ENCODE data around the gene SLC9C2.
"Not testable (repeated sequence)": the region's sequence is repeated elsewhere in the genome, so short reads cannot be mapped to it uniquely, and the experiment has no call there.

Gene SLC9C2

DNA sequence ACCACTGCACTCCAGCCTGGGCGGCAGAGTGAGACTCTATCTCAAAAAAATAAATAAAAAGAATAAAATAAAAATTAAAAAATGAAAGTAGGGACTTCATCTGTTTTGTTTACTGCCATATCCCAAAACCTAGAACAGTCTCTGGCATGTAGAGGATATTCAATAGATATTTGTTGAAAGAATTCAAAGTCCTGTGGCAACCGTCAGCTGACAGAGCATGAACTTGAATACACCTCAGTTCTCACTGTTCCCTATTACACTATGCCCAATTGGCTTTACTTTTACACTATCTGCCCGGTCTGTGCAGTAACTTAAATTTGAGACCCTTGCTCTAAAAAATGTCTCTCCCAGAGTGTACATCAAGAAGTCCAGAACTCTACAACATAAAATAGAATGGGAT, 79.5 kb downstream of the SLC9C2 start:
- no peak for DNase-seq

DNA sequence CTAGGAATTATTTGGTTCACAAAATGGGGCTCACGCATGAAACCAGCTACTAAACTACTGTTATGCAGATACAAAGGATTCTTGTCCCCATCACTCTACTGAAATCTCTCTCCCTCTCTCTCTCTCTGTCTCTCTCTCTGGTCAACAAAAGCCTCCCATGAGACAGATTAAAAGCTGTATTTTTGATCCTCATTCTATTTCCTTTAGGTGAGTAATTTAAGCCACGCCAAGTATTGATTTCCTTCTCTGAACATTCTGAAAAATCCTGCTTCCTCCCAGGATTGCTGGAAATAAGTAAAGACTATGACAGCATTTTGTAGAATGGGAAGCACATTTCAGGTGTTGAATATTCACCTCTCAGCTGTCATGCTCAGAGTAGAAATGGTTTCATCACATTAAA, 82.1 kb downstream of the SLC9C2 start:
- DNase-seq: no peak

DNA sequence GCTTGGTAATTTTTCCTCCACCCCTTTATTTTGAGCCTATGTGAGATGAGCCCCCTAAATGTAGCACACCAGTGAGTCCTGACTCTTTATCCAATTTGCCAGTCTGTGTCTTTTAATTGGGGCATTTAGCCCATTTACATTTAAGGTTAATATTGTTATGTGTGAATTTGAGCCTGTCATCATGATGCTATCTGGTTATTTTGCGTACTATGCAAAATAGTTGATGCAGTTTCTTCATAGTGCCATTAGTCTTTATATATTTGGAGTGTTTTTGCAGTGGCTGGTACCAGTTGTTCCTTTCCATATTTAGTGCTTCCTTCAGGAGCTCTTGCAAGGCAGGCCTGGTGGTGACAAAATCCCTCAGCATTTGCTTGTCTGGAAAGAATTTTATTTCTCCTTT, 88.4 kb downstream of the SLC9C2 start:
- not testable (repeated sequence) for DNase-seq

DNA sequence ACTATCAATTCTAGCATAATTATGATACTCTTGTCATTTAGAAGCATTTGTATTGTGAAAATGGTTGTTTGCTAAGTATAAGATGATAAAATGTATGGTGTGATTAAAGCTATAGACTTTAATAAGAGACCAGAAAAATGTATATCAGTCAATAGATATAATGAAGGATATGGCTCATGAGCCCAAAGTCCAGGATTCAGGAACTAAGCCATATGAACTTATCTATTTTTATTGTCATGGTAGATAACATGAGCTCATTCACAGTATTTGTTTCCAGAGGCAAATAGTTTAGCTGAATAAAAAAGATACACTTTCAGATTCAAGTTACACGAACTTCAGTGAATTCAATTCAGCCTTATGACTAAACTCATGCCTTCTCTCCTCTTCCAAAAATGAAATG, 93.1 kb downstream of the SLC9C2 start:
- DNase-seq: no peak

DNA sequence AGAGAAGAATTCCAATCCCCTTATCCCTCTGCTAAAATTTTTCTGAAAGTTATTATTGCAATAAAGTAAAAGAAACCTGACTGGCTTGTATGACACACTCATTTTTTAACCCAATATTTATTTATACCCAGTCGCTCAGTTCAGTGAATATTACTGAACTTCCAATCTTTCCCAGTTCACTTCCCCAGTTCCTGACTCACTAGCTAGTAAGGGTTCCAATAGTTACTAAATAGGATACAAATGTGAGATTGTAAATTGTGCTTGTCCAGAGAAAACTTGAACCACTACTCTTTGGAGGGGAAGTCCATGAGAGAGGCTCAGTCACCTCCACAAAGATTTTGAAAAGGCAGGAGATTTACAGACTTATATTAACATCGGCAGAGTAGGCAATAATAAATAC, 94.3 kb downstream of the SLC9C2 start:
- DNase-seq: no peak

DNA sequence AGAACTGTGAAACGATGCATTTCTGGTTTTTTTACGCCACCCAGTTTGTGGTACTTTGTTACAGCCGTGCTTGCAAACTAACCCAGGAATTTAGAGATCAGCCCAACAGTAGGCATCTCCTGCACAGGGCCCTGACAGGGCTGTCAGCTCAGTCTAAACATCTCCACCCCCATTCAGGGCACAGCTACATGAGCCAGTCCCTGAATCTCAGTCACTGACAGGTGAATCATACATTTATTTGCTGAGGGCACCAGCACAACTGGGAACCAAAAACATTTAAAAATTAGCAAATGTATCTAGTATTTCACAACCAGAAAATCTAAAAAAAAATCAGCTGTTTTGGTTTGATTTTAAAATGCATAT, 95.0 kb downstream of the SLC9C2 start:
- DNase-seq: no peak

DNA sequence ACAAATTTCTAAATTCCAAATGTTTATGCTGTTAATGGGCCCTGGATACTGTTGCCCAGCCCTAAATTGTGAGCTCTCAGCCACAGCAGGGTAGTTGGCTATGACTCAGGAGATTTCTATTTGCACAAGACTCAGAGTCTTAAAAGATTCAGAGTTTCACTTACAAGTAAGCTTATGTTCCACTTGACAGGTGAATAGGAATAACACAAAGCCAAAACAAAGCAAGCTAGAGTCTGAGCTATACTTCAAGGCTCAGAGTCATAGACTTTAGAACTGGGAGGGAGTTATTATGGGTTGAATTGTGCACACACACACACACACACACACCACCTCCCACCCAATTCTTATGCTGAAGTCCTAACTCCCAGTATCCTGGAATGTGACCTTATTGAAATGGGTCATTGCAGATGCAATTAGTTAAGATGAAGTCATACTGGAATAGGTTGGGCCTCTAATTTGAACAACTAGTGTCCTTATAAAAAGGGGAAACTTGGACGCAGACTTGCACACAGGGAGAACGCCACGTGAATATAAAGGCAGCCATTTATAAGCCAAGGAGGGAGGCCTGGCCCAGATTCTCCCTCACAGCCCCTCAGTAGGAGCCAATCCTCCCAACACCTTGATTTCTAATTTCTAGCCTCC, 95.5 kb downstream of the SLC9C2 start:
- no peak for DNase-seq

DNA sequence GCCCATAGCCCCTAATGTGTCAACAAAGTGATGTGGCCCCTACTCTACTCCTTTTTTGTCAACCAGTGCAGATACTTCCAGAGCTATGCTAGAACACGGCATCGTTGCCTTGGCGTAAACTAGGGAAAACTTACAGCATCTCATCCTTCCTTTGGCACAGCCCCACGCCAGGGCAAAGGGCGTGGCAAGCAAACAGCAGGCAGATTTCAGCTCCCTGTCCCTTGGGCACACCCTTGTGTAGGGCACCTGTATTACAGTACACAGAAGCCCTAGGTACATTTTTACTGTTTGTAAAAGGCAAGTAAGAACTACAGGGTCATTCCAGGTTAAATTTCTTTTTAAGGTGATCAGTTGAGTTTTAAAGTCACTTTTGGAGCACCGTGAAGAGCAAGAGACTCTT, 96.4 kb downstream of the SLC9C2 start:
- no peak for DNase-seq

DNA sequence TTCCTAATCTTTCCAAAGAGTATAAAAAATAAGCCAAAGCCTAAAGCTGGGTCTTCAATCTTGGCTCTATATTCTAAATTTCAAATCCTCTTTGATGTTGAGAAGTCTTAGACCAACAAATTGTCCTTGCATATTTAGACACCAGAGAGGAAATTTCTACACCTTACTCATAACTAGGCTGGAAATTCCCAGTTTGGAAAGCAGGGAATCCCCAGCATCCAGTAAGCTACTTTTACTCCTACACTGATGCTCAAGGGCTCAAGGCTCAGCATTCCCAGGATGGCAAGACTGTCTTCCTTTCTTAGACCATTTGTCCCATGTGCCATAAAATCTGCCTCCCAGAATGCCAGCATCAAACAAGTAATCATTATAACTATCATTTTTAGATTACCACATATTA, 97.5 kb downstream of the SLC9C2 start:
- DNase-seq: no peak

DNA sequence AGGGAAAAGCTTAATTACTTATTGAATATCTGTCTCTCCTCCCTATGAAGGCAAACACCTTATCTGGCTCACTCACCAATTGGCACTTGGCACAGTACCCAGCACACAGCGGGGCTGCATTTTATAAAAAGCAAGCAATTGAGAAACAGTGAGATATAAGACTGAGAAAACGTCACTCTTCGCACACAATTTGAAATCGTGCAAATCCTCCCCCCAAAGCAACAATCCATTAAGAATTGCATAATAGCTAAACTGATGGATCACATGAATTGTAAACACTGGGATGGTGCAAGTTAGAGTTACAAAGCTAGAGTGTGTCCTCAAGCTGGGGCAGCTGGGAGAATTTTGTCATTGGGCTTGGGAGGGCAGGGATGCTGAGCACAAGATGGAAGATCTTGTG, 98.6 kb downstream of the SLC9C2 start:
- no peak for DNase-seq

DNA sequence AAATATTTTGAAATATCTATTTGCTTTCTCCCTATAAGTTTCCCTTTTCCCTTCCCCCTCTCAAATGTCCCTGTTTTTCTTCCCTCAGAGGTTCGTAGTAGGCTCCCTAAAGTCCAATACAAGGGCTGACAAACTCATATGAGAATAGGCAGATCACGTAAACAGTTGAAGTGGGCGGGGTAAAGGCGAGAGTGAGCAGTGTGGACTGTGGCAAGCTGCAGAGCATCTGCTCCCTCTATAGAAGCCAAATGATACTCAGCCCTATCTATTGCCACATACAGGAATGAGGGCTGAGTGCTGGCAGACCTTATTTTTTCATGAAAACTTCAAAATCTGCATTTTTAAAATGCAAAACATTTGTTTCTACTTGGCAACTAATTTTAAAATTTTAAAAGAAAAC, 99.5 kb downstream of the SLC9C2 start:
- DNase-seq: no peak

DNA sequence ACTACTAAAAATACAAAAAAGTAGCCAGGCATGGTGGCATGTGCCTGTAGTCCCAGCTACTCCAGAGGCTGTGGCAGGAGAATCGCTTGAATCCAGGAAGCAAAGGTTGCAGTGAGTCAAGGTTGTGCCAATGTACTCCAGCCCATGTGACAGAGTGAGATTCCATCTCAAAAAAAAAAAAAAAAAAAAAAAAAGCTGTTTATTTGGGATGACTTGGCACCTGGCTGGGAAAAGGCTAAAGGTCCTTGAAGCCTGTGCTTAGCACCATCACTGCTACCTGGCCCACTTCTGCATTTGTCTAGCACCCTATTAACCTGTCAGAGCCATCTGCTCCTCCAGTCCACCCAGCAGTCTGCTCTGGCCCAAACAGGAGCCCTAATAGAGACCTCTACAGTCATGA, 100.8 kb downstream of the SLC9C2 start:
- no peak for DNase-seq

DNA sequence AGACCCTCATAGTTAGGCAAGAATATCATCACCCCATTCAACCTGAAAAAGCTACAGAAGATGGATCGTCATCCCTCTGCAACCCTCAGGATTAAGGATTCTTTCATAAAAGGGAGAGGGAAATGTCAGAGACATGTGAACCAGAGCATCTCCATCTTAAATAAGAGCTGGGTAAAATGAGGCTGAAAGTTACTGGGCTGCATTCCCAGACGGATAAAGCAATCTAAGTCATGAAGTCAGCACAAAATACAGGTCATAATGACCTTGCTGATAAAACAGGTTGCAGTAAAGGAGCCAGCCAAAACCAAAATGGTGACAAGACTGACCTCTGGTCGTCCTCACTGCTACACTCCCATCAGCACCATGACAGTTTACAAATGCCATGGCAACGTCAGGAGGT, 103.1 kb downstream of the SLC9C2 start:
- DNase-seq: no peak

DNA sequence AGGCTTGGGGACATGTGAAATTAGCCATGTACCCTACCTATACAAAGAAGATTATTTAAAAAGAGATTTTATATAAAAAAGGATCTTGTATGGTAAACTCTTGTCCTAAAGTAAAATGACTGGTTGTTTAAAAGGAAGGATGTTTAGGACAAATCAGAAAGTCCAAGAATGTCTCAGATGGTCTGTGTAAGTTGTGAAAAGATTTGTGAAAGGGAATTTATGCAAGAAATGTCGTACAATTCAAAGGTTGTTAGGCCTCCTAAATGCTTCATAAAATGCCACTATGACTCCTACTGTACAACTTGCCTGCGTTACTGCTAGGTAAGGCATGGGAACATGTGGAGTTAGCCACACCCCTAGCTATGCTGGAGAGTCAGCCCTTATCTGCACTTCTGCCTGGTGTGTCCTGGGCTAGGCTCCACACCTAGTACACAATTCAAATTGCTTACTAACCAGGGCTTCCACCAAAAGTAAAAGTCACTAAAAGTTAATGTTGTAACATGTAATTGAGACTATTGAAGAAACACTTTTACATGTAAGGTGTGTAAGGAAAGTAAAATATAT, 106.0 kb downstream of the SLC9C2 start:
- DNase-seq: no peak

DNA sequence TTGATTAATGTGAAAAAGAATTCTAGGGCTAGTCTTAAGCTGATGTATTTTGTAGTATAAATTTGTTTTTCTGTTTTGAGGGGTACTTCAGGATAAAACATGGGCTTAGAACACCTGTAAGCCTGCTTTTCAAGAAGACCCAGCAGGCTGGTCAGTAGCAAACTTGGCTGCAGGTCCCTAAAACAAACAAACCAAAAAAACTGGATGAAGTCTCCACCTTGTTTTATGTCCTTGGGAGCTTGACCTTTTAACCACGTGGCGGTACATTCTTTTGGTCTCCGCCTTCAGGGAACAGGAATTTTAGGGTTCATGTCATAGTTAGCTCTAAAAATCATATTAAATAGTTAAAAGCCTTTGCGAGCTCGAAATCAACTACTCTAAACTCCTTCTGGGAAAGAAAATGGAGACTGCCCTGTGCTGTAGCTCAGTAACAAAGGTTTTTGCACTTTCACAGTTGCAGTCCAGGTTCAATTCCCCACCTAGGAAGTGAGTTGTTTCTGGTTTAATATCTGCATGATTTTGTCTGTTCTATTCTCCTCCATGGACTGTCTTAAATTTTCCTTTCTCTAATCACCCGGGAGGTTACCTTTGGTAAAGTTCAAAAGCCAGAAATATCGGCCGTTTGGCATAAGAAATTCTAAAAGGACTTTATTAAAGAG, 107.1 kb downstream of the SLC9C2 start:
- no peak for DNase-seq

DNA sequence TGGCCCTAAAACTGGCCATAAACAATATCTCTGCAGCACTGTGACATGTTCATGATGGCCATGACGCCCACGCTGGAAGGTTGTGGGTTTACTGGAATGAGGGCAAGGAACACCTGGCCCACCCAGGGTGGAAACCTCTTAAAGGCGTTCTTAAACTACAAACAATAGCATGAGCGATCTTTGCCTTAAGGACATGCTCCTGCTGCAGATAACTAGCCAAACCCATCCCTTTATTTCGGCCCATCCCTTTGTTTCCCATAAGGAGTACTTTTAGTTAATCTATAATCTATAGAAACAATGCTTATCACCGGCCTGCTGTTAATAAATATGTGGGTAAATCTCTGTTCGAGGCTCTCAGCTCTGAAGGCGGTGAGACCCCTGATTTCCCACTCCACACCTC, 109.7 kb downstream of the SLC9C2 start:
- DNase-seq: not testable (repeated sequence)

DNA sequence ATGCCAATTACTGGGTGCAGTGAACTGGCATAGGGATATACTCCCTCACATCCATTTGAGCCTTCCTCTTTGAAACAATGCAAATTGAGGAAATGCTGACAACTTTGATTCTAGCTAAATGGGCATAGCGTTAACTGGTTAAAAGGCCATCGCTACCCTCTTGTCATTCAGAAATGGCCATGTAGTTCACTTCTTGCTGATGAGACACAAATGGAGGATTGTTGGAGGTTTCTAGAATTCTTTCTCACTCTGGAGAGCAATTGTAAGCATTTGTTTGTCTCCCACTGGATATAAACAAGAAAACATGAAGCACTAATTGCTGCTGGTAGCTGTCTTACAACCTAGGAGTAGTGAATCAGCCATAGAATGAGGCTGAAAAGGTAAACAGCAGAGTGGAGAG, 111.4 kb downstream of the SLC9C2 start:
- DNase-seq: no peak

DNA sequence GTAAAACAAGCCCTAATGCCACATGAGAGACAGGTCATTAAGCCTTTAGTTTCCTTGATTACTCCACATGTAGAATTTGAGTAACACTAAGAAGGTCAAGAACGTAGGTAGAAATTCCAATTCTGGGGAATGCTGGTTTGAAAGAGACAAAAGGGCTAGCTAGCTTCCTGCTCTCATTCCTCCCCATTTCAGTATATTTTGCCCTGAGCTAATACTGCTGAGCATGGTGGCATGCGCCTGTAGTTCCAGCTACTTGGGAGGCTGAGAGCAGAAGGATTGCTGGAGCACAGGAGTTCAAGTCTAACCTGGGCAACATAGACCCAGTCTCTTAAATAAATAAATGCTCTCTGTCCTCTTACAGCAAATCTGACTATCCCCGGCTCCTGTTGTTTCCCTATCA, 112.9 kb downstream of the SLC9C2 start:
- no peak for DNase-seq

DNA sequence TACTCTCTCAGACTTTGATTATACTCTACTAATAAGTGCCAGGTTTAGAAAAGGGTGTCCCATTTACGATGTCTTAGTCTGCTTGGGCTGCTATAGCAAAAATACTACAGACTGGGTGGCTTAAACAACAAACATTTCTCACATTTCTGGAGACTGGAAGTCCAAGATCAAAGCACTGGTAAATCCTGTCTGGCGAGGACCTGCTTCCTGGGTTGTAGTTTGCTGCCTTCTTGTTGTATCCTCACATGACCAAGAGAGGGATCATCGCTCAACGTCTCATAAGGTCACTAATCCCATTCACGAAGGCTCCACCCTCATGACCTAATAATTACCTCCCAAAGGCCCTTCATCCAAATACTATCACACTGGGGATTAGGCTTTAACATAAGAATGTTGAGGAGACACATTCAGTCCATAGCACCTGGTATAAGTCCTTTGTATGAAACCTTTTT, 113.7 kb downstream of the SLC9C2 start:
- no peak for DNase-seq

DNA sequence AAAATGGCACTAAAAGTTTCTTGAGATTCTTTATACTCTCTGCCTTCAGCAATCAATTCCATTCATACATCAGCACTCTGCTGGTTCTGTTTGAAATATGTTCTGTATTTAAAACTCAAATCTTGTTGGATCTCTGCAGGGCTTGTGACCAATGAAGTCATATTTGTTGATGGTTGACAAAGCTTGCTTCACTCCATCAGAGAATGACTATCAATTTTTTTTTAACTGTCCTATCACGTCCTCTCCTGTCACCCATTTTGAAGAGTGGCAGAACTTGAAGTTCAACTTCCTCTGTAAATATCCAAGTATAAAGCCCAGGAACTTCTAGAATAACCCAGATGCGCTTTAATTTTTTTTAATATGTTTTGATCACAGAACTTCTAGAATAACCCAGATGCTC, 114.9 kb downstream of the SLC9C2 start:
- DNase-seq: no peak

DNA sequence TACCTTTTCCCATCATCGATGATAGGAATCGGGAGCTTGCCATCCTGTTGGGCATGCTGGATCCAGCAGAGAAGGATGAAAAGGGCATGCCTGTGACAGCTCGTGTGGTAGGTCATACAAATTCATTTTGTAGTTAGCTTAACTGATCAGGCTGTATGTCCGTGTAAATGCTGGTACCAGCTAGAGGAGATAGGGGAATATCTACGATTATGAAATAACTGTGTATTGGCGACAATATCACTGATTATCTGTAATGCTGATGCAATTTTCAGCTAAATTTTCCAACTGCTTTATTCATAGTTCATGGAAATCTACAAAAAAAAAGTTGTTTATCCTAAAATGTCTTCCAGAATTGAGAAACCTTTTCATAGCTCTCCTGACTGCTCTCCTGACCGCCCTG, 117.5 kb downstream of the SLC9C2 start:
- DNase-seq: no peak

DNA sequence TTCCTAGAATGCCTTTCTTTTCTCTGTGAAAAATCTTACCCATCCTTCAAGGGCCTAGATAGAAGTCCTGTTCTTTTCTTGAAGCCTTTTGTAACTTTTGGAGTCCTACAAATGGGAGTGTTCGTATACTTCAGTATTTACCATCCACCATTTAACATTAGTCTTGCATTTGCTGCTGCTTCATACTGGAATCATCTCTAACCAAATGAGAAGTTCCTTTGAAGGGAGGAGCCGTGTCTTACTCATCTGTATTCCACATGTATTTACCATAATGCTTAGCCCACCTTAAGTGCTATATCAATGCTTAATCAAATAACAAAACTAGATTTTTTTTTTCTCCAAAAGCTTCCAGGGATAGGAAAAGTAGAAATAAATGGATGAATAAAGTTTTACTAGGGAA, 118.6 kb downstream of the SLC9C2 start:
- DNase-seq: no peak

DNA sequence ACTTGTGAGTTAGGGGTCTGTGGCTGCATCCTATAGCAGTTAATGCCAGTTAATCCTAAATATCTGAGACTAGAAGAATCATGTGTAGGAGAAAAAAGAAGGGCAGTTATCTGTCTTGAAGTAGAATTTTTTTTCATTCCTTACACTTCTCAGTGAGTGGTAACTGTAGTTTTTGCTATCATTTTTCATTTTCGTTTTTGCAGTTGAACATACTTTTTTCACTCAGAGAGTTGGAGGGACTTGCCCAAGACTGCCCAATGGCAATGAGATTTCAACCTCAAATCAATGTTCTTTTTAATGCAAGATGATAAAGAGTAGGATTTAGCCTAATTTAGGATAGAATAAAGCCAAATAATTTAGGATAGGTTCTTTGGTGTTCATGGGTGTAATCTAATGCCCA, 120.2 kb downstream of the SLC9C2 start:
- DNase-seq: no peak

DNA sequence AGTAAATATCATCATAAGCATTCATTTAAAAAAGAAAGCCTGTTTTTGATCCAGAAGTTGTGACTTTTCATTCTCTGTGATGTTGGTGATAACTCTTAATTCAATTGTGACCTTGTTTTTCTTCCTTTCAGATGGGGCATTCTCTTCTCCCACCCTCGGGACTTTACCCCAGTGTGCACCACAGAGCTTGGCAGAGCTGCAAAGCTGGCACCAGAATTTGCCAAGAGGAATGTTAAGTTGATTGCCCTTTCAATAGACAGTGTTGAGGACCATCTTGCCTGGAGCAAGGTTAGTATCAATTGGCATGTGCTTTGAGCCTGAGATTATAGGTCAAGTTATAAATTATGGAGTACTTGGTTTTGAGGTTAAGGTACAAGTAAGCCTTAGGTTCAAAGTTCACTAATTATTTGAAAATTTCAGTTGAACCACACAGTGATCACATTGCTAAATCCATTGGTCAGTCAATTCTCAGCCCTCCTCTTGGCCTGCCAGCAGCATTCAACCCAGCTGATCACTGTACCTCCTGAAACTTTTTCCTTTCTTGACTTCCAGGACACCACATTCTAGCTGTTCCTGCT, 121.6 kb downstream of the SLC9C2 start:
- no peak for DNase-seq

Data from T-helper 9 cell (primary cell).